GM12878 (cell line): ENCODE data around the gene BCAN. TPM values are rescaled to one million over a fixed set of nuclear protein-coding genes. Genes with fewer than 3 reads are reported as not detected.

Source experiments
- ATF7 ChIP-seq: fragments of 450-650 bp; IDR thresholded peaks from 2 replicates; pipeline ENCODE4 v1.6.1; 2016; ENCODE audit warnings: low read depth, mild to moderate bottlenecking
- BACH1 ChIP-seq: fragments of 450-650 bp; IDR thresholded peaks from 2 replicates; pipeline ENCODE4 v1.6.1; 2017; ENCODE audit warnings: mild to moderate bottlenecking, borderline replicate concordance
- BHLHE40 ChIP-seq, 2 experiments: fragments of 450-650 bp in 1 of 2; IDR thresholded peaks; 2 replicates each; pipeline ENCODE4 v1.6.1; 2011 to 2017; ENCODE audit warnings: low read depth in 2 of 2, borderline replicate concordance in 1 of 2, improper control_type of control experiment in 1 of 2, low read length in 1 of 2, mild to moderate bottlenecking in 1 of 2
- BRCA1 ChIP-seq: IDR thresholded peaks from 2 replicates; pipeline ENCODE4 v1.6.1; 2011; ENCODE audit warnings: low read depth, low read length, improper control_type of control experiment
- CTCF ChIP-seq, 3 experiments: IDR thresholded peaks in 2 of 3; conservative IDR thresholded peaks in 1 of 3; 2 replicates each; pipeline ENCODE4 v1.5.1; 2011; ENCODE audit warnings: low read depth in 3 of 3, low read length in 3 of 3, mild to moderate bottlenecking in 3 of 3, control low read depth in 2 of 3, moderate library complexity in 2 of 3, inconsistent platforms in 1 of 3, mixed read lengths in 1 of 3; ENCODE audit not compliant: control insufficient read depth in 2 of 3, insufficient read depth in 1 of 3; ENCODE audit errors: extremely low read depth in 1 of 3
- E4F1 ChIP-seq: fragments of 450-650 bp; IDR thresholded peaks from 2 replicates; pipeline ENCODE4 v1.6.1; 2018; ENCODE audit warnings: borderline replicate concordance, mild to moderate bottlenecking; ENCODE audit not compliant: partially characterized antibody
- IKZF1 ChIP-seq: fragments of 450-650 bp; conservative IDR thresholded peaks from 2 replicates; pipeline ENCODE4 v1.6.1; 2017; ENCODE audit warnings: antibody characterized with exemption, mild to moderate bottlenecking
- MLLT1 ChIP-seq: fragments of 450-650 bp; IDR thresholded peaks from 2 replicates; pipeline ENCODE4 v1.6.1; 2016; ENCODE audit warnings: mild to moderate bottlenecking
- POLR2A ChIP-seq: IDR thresholded peaks from 2 replicates; pipeline ENCODE4 v1.6.1; 2011; ENCODE audit warnings: low read depth, mild to moderate bottlenecking, low read length
- RAD21 ChIP-seq: IDR thresholded peaks from 2 replicates; pipeline ENCODE4 v1.6.1; 2011; ENCODE audit warnings: mild to moderate bottlenecking, low read depth, low read length, moderate library complexity; ENCODE audit not compliant: insufficient read depth
- RCOR1 ChIP-seq: conservative IDR thresholded peaks from 2 replicates; pipeline ENCODE4 v1.6.1; 2012; ENCODE audit warnings: low read depth, low read length, improper control_type of control experiment
- RUNX3 ChIP-seq: IDR thresholded peaks from 2 replicates; pipeline ENCODE4 v1.6.1; 2012; ENCODE audit warnings: low read length, inconsistent platforms
- SMARCA5 ChIP-seq: fragments of 450-650 bp; IDR thresholded peaks from 2 replicates; pipeline ENCODE4 v1.6.1; 2017; ENCODE audit warnings: mild to moderate bottlenecking
- TAF1 ChIP-seq: IDR thresholded peaks from 2 replicates; pipeline ENCODE4 v1.6.1; 2011; ENCODE audit warnings: mild to moderate bottlenecking, low read depth, low read length, borderline replicate concordance
- YY1 ChIP-seq: IDR thresholded peaks from 2 replicates; pipeline ENCODE4 v1.6.1; 2011; ENCODE audit warnings: low read depth, mild to moderate bottlenecking, low read length
- ZSCAN29 ChIP-seq: fragments of 450-650 bp; IDR thresholded peaks from 2 replicates; pipeline ENCODE4 v1.6.1; 2017; ENCODE audit warnings: mild to moderate bottlenecking, moderate library complexity
- polyA plus RNA-seq, 11 experiments: library from polyadenylated mRNA; depleted of rRNA in 4 of 11; unstranded in 6 of 11; stranded (reverse) in 5 of 11; fragments of >200 nt; fragmentation: Nextera tagmentation in 4 of 11; fragmentation: Illumina TruSeq in 1 of 11; extraction: Ambion mirVana in 4 of 11; extraction: Trizol in 1 of 11; gene quantifications; 1 replicate in 1 of 11; 2 replicates in 10 of 11; pipeline versions ENCODE4 v1.2.1 to v1.2.3, GENCODE V29; 2011 to 2016; ENCODE audit warnings: inconsistent platforms in 2 of 11, missing spikeins in 2 of 11, low read depth in 1 of 11
- total RNA-seq, 4 experiments: library from RNA; depleted of rRNA in 3 of 4; stranded (reverse); fragments of >200 nt in 3 of 4; fragmentation: Illumina TruSeq in 1 of 4; extraction: Trizol in 1 of 4; gene quantifications; 2 replicates each; pipeline versions ENCODE4 v1.2.1 to v1.2.3, GENCODE V29; 2013 to 2021
- TF ChIP-seq, protein P1 (sequence below): fragments of 450-650 bp; IDR thresholded peaks from 2 replicates; pipeline ENCODE4 v1.6.1; 2017; ENCODE audit warnings: mild to moderate bottlenecking, moderate library complexity
- TF ChIP-seq, protein P2 (sequence below): fragments of 450-650 bp; IDR thresholded peaks from 2 replicates; pipeline ENCODE4 v1.6.1; 2017; ENCODE audit warnings: borderline replicate concordance

BCAN gene
- total and polyA plus RNA-seq, 10 of the 15 experiments (the other 5 are each of a cell fraction or from before 2014, with no cell fraction given): 0.05 to 1.3 (median 0.18) TPM; not detected in 1

GRCh38 chr1:156625436-156626078 lies 16.4 kb upstream of the BCAN start (continued):
- TF ChIP-seq, protein P1, sequence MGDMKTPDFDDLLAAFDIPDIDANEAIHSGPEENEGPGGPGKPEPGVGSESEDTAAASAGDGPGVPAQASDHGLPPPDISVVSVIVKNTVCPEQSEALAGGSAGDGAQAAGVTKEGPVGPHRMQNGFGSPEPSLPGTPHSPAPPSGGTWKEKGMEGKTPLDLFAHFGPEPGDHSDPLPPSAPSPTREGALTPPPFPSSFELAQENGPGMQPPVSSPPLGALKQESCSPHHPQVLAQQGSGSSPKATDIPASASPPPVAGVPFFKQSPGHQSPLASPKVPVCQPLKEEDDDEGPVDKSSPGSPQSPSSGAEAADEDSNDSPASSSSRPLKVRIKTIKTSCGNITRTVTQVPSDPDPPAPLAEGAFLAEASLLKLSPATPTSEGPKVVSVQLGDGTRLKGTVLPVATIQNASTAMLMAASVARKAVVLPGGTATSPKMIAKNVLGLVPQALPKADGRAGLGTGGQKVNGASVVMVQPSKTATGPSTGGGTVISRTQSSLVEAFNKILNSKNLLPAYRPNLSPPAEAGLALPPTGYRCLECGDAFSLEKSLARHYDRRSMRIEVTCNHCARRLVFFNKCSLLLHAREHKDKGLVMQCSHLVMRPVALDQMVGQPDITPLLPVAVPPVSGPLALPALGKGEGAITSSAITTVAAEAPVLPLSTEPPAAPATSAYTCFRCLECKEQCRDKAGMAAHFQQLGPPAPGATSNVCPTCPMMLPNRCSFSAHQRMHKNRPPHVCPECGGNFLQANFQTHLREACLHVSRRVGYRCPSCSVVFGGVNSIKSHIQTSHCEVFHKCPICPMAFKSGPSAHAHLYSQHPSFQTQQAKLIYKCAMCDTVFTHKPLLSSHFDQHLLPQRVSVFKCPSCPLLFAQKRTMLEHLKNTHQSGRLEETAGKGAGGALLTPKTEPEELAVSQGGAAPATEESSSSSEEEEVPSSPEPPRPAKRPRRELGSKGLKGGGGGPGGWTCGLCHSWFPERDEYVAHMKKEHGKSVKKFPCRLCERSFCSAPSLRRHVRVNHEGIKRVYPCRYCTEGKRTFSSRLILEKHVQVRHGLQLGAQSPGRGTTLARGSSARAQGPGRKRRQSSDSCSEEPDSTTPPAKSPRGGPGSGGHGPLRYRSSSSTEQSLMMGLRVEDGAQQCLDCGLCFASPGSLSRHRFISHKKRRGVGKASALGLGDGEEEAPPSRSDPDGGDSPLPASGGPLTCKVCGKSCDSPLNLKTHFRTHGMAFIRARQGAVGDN: no peak
- TF ChIP-seq BACH1: peak; percentile 53; the same call in 1 of the 2 replicates
- TF ChIP-seq, protein P2, sequence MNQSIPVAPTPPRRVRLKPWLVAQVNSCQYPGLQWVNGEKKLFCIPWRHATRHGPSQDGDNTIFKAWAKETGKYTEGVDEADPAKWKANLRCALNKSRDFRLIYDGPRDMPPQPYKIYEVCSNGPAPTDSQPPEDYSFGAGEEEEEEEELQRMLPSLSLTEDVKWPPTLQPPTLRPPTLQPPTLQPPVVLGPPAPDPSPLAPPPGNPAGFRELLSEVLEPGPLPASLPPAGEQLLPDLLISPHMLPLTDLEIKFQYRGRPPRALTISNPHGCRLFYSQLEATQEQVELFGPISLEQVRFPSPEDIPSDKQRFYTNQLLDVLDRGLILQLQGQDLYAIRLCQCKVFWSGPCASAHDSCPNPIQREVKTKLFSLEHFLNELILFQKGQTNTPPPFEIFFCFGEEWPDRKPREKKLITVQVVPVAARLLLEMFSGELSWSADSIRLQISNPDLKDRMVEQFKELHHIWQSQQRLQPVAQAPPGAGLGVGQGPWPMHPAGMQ: no peak
- TF ChIP-seq MLLT1: no peak
- peak; percentile 28; the same call in 1 of the 2 replicates for TF ChIP-seq IKZF1
- no peak for TF ChIP-seq BRCA1
- TF ChIP-seq YY1: peak; percentile 50; the same call in 1 of the 2 replicates
- TF ChIP-seq POLR2A: no peak
- no peak for TF ChIP-seq E4F1
- peak; percentile 64 for TF ChIP-seq RAD21
- TF ChIP-seq RUNX3: no peak
- TF ChIP-seq CTCF (IDR thresholded peaks at IDR 0.05 in 2 of 3, conservative IDR thresholded peaks at IDR 0.05 in 1 of 3; ENCODE audit: control insufficient read depth in 2 of 3, extremely low read depth in 1 of 3, insufficient read depth in 1 of 3, low read depth in 3 of 3, low read length in 3 of 3): peak; percentile 75 to 93 (median 80)
- TF ChIP-seq BHLHE40 (IDR thresholded peaks at IDR 0.05; ENCODE audit: borderline replicate concordance in 1 of 2, low read depth in 2 of 2, low read length in 1 of 2): peak in 1 of 2 experiments; percentile 11; a peak in 1 of 4 replicates
- TF ChIP-seq SMARCA5: 0 out of 2 replicates have a peak, but pooled peaks have one; percentile 32
- no peak for TF ChIP-seq ZSCAN29
- TF ChIP-seq ATF7: no peak
- no peak for TF ChIP-seq RCOR1
- TF ChIP-seq TAF1: no peak
